RPMI7951 (cell line): ENCODE data around the gene YY1AP1. TPM values are rescaled to one million over a fixed set of nuclear protein-coding genes. Genes with fewer than 3 reads are reported as not detected.
A peak's percentile ranks its signal among the peaks of the same experiment; 100 is the strongest.
"Not testable (repeated sequence)": the region's sequence is repeated elsewhere in the genome, so short reads cannot be mapped to it uniquely, and the experiment has no call there.

Experiments
- DNase-seq: peaks from one replicate; pipeline ENCODE4 v3.0.0-alpha.2; 2012; ENCODE audit warnings: low read depth
- total RNA-seq: library from RNA; depleted of rRNA; stranded (reverse); fragments of >200 nt; shearing (Covaris generic); gene quantifications from 2 replicates; pipeline ENCODE4 v1.2.3, GENCODE V29; 2014

Gene YY1AP1
- total RNA-seq, 1 experiment from 2014 or later: 37.6 TPM

DNA sequence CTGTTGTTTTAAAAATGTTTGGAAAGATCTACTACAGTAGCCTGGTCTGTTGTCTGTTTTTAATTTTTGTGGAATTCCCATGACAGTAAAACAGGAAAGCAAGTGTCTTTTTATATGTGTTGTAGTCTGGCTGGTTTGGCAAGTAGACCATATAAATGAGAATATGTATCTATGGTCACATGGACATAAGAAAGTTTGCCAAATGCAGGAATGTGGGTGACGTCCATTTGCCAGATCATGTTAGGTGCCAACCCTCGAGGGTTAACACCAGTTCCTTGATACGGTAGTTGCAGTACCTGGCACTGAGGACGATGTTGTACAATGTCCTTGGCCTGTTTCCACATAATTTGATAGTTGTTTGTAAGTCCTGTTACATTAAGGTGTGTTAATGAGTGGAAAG is 6.5 kb upstream of the YY1AP1 start:
- DNase-seq: no peak

GRCh38 chr1:155694167-155694566 is 5.6 kb upstream of the YY1AP1 start:
- DNase-seq: no peak

DNA sequence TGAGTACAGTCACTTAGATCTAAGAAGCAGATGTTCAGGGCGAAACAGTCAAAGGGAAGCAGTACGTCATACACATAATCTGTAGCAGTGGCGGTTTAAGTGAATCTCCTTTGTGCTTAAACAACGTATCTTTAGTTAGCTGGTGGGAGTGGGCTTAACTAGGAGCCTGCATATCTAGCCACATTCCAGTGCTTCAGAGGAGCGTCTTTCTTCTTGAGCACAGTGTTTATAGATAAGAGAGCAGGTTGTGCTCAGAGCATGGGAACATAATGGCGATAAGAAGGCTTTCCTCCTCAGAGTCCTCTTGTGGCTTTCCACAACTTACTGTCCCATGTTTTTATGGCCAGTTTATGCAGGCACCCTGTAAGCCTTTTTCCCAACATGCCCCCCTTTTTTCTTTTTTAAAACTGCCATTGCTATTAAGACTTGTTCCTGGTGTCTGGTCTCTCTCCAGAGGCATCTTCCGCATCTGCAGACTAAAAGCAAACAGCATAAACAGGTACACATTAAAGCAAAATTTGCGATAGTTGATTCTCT is 3.5 kb upstream of the YY1AP1 start:
- DNase-seq: no peak

DNA sequence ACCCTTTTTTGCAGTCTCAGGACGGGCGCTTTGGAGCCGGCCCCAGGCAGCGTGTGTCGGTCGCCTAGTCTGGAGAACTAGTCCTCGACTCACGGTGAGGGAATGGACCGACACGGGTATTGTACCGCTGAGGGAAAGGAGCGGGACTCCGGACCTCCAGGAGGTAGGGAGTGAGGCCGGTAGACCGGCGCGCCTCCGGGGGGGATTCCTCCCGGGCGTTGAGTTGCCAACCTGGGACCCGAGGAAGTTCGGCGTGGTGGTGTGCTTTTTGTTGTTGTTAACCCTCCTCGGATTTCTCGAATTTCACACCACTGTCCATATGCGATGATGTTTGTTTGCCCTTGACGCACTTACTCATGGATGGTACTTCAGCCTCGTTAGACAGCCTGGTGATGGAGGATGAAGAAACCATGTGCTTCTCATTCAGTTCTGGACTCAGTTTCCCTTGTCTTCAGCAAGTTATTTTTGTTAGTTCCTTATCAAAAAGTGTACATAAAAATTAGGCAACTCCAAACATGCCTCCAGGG is 570 bp upstream of the YY1AP1 start, which contains the start of gene DAP3:
DAP3 (plus strand) TSS at position 11 of the 527 bp plus-strand sequence. CDS start 20,689 bp downstream, outside the sequence.
- not testable (repeated sequence) for DNase-seq

GRCh38 chr1:155687705-155688323 is 760 bp downstream of the YY1AP1 start:
- DNase-seq: peak; percentile 3

DNA sequence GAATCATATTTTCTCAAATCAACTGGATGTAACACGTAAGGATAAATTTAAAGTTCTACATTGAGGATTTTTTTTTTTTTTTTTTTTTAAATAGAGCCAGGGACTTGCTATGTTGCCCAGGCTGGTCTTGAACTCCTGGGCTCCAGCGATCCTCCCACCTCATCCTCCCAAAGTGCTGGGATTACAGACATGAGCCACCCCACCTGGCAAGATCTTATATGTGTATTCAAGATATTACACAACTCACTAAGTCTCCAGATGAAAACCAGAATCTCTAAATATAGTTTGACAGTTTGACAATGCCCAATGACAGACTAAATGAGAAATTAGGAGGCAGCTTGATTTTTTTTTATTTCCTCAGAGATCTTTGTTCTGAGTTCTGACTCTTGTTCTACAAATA is 6.8 kb downstream of the YY1AP1 start:
- DNase-seq: no peak

DNA sequence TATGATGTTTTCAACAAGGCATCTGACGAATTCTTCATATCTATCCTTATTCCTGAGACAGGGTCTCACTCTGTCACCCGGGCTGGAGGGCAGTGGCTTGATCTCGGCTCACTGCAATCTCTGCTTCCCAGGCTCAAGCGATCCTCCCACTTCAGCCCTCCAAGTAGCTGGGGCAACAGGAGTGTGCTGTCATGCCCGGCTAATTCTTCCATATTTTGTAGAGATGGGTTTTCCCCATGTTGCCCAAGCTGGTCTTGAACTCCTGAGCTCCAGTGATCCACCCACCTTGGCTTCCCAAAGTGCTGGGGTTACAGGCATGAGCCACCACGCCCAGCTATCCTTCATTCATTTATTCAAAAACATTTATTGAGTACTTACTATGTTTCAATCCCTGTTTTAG is 8.0 kb downstream of the YY1AP1 start:
- no peak for DNase-seq

DNA sequence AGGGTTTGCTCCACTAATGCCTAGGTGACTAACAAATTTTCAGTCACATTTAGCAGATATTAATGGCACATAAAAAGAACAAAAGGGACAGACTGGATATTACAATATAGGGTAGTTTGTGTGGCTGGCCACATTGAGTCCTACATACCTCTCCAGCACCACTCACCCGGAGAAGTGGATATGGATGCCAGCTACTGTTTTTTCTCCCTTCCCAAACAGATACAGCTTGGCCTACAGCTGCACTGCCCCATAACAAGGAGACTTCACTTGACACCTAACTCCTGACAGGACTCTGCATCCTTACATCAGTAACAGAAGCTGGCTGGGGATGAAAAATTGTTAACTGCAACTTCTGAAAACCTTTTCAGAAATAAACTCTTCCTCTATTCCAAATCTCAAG is 9.6 kb downstream of the YY1AP1 start:
- not testable (repeated sequence) for DNase-seq

- no peak for DNase-seq
Measured at GRCh38 chr1:155678027-155678426, 10.5 kb downstream of the YY1AP1 start.

DNA sequence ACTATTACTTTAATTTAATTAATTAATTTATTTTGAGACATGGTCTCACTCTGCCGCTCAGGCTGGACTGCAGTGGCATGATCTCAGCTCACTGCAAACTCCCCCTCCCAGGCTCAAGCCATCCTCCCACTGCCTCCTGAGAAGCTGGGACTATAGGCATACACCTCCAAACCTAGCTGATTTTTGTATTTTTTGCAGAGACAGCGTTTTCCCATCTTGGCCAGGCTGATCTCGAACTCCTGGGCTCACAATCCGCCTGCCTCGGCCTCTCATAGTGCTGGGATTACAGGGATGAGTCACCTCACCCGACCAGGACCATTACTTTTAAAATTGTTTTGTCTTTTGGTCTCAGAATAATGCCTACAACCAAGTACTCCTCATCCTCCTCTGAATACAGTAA is 15.6 kb downstream of the YY1AP1 start:
- DNase-seq: no peak

DNA sequence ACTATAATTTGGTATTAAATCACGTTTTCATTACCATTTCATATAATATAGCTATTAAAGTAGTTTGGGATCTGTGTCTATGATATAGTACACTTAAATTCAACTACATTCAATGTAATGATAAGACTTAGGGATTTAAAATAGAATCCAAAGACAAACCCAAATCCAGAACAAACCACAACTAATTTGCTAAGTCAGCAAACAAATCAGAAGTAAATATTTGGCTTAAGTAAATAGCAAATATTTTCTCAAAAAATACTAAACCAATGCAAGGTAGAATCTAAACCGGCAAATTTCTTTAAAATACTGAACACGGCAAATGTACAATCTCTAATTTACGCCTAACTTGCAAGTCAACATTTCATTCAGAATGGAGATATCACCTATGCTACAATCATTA is 16.8 kb downstream of the YY1AP1 start:
- DNase-seq: no peak

DNA sequence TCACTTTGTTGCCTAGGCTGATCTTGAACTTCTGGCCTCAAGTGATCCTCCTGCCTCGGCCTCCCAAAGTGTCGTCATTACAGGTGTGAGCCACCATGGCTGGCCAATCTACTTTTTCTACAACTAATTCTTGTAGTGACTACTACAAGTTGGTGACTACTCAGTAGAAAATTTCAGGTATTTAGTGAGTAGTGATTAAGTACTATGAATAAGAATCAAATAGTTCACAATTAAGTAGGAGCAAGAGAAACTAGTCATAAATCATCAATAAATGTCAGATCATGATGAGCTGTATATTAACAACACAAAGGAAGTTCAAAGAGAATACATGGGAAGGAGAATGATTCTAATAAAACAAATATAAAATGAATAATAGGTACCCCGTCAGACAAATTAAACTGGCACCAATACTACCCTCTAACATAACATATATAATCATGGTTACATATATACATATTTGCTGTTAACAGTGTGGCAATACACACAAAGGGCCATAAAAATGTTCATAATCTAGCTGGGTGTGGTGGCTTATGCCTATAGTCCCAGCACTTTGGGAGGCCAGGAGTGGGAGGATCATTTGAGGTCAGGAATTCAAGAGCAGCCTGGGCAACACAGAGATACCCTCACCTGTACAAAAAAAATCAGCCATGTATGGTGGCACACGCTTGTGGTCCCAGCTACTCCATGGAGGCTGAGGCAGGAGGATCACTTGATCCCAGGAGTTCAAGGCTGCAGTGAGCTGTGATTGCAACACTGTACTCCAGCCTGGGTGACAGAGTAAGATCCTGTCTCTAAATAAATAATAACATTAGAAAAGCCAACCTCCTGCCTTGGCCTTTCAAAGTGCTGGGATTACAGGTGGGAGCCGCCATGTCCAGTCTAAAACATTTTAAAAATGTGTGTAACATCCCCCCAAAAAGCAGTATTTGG is 19.1 kb downstream of the YY1AP1 start:
- DNase-seq: no peak

- not testable (repeated sequence) for DNase-seq
Measured at GRCh38 chr1:155661239-155661638, 27.3 kb downstream of the YY1AP1 start.

DNA sequence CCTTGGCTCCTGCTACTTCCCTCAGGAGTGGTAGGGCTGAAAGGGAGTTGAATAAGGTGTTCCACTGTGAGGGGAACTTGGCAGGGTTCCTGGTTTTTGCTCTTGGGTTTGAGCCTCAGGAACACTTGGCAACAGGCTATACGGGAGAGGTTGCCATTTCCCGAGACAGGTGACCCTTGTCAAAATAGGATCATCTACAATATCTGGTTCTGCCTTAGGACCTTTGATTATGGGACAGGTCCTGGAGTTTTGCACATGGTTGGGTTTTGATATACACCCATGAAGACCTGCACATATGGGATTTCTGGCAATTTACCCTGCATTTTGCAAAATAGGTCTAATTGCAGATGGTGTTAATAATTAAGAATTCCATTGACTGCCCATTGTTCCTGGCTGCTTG is 31.1 kb downstream of the YY1AP1 start:
- no peak for DNase-seq

DNA sequence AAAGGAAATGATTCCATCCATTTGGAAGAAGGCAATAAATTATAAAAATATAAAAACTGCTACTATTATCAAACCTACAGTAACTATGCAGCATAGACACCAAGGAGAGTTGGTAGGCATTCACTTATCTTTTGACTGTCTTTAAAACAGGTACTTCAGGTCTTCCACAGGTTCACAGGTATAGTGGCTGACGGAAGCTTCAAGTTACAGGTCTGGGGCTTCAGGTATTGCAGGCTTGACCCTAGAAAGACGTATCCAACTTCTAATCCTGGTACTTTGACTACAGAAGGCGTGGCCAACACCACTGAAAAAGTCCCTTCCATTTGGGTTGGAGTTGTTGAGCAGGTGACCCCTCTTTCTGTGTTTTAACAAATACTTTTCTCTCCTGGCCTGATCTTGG is 35.6 kb downstream of the YY1AP1 start:
- DNase-seq: no peak

DNA sequence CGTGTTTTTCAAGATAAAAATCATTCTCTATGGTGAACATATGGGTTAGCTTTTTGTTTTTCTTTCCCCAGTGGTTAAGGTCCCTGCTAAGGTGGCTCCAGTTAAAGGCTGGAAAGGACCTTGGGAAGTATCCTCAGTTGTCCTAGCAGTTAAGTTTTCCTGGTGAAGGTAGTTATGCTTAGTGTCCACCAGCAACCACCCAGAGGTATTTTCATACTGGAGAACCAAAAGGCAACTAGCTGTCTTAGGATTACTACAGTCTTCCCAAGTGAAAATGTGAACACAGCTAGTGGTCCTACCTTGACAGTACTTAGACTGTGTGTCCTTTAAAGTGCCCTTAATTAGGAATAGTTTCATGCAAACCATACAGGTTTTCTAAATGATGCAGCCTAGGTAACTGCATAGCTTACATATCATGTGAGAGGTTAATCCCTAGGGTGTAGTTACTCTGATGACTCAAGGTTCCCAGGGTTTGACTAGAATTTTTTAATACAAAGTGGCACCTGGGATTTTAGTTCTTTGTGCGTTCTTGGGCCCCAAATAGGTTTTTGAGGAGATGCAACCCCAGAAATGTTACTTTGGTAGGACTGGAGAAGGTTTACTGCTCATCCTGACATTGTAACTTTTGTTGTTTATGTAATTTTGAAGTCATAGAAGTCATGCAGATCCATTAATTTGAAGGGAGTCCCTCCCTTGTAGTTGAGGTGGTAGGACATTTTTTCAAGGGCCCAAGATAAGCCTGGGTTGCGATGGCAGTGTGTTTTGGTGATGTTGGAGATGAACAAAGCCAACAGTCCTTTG is 36.5 kb downstream of the YY1AP1 start:
- DNase-seq: no peak

DNA sequence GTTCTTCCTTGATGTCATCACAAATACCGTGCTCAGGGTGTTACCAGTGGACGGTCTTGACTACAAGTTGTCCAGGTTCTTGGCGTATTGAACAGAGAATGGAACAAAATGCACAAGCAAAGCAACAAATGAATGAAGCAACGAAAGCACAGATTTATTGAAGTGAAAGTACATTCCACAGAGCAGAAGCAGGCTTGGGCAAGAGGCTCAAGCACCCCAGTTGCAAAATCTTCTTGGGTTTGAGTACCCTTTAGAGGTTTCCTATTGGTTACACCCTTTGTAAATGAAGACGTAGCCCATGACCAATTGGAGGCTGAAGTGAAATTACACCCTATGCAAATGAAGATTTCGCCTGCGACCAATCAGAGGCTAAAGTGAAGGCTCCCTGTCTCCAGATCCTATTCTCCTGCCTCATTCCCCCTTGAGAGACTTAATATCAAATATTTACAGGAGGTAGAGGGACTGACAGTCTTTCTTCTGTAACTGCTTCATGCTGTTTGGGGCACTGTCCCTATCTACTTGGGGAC is 38.3 kb downstream of the YY1AP1 start:
- DNase-seq: no peak

GRCh38 chr1:155649676-155650075 is 38.9 kb downstream of the YY1AP1 start:
- no peak for DNase-seq

DNA sequence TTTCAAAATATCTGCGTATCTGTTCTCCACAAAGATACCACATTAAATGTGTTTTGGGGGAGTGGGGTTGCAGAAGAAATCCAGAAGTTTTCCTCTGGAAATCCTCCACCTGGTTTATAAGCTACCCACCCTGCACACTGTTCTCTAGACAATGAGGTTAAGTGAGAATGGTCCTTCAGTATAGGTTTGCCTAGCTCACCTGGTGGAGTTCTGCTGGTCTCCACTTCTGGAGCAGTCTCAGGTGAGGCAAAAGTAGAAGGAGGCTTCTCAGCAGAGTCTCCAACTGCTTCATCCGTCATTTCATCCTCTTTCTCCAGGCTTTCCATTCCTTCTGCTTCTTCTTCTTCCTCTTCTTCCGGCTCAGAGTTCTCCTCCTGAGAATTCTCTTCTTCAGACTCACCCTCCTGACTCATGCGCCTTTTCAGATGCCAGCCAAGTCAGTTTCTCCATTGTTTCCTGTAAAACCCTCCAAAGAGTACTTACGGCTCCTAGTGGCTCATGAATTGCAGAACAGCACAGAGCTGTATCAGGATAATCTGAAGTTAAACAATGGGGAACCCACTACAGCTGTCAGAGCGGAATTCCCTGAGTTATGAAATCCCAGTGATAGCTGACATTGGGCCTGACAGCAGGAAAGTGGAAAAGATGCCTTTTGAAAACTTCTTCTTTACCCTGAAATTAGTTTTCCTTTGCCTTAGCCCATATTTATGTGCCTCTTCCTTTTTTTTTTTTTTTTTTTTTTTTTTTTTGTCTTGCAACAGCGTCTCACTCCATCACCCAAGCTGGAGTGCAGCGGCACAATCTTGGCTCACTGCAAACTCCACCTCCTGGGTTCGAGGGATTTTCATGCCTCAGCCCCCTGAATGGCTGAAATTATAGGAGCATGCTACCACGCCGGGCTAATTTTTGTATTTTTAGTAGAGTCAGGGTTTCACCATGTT is 40.1 kb downstream of the YY1AP1 start:
- peak; percentile 88 for DNase-seq

DNA sequence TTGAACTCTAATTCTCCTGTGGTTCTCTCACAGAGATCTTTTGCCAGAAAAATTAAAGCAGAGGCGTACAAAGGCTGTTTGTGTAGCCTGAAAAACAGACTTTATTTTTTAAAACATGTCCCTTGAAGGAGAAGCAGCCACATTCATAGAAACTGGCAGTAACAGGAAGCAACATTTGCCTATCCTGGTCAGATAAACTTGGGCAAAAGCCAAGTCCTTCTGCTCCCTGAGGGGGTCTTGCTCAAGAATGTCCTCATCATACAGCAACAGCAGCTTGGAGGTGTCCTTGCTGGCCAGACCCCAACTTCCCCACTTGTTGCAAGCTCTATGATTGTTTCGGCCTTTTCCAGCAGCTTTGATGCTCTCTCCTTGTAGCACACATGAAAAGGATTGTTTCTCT is 42.3 kb downstream of the YY1AP1 start:
- peak; percentile 60 for DNase-seq
